Endothelial cell of umbilical vein (primary cell): ENCODE data around the gene CEP19. TPM values are rescaled to one million over a fixed set of nuclear protein-coding genes. Genes with fewer than 3 reads are reported as not detected.

Experiments
- BruUV-seq: library from RNA; stranded (reverse); fragments of 400-500 nt; replicated peaks from 2 replicates; lab custom pipeline; 2021; lab: Mats Ljungman, UMichigan
- CTCF ChIA-PET: fragments of 300-600, 350-600 bp; sonication (Branson Sonifier 250); formaldehyde crosslinking; loops from one replicate; lab custom pipeline; 2021; ENCODE audit warnings: antibody characterized with exemption, inconsistent platforms; lab: Charles Lee
- POLR2A ChIA-PET: fragments of 300-600, 350-600 bp; sonication (Branson Sonifier 250); formaldehyde crosslinking; loops from one replicate; lab custom pipeline; 2021; ENCODE audit warnings: antibody characterized with exemption, inconsistent platforms; lab: Charles Lee
- DNase-seq: peaks from one replicate; pipeline ENCODE4 v3.0.0-alpha.2; 2011; ENCODE audit warnings: low read depth, low spot score
- FAIRE-seq: peaks from 2 replicates; lab custom pipeline; 2011; peaks lifted over from hg19 to GRCh38; lab: Jason Lieb, UNC
- H2AFZ ChIP-seq: 2 replicates; pipeline ENCODE4 v1.6.0; 2012; ENCODE audit warnings: low read depth, low read length, control low read depth, inconsistent platforms
- H3K27ac ChIP-seq: 2 replicates; pipeline ENCODE4 v1.5.1; 2011; ENCODE audit warnings: low read depth, mild to moderate bottlenecking, control low read depth, low read length, moderate library complexity; ENCODE audit not compliant: insufficient read depth
- H3K27me3 ChIP-seq, 2 experiments: 2 replicates each; pipeline versions ENCODE4 v1.6.0 to v1.6.1; 2011; ENCODE audit warnings: low read length in 2 of 2, mixed read lengths in 1 of 2; ENCODE audit not compliant: control insufficient read depth in 2 of 2, insufficient read depth in 2 of 2
- H3K36me3 ChIP-seq, 2 experiments: 2 replicates in 1 of 2; 3 replicates in 1 of 2; pipeline ENCODE4 v1.5.1; 2011; ENCODE audit warnings: low read length in 2 of 2, mild to moderate bottlenecking in 1 of 2, moderate library complexity in 1 of 2; ENCODE audit not compliant: control insufficient read depth in 2 of 2, insufficient read depth in 2 of 2; ENCODE audit errors: extremely low read depth in 1 of 2
- H3K4me1 ChIP-seq: 3 replicates; pipeline ENCODE4 v1.5.1; 2011; ENCODE audit warnings: mild to moderate bottlenecking, low read length; ENCODE audit not compliant: control insufficient read depth, insufficient read depth; ENCODE audit errors: extremely low read depth
- H3K4me2 ChIP-seq: 2 replicates; pipeline ENCODE4 v1.6.1; 2011; ENCODE audit warnings: low read length, control low read depth, mixed read lengths; ENCODE audit not compliant: insufficient read depth
- H3K4me3 ChIP-seq, 3 experiments: fragments of 200-600 bp in 1 of 3; sonication (generic), shearing (Covaris generic) in 1 of 3; replicated peaks in 1 of 3; 2 replicates each; pipeline ENCODE4 v1.5.1; 2011 to 2016; ENCODE audit warnings: control low read depth in 3 of 3, low read length in 3 of 3, mild to moderate bottlenecking in 2 of 3, inconsistent platforms in 1 of 3, low read depth in 1 of 3, moderate library complexity in 1 of 3; ENCODE audit not compliant: insufficient read depth in 1 of 3
- H3K79me2 ChIP-seq: 2 replicates; pipeline ENCODE4 v1.6.0; 2012; ENCODE audit warnings: low read length, inconsistent platforms; ENCODE audit not compliant: control insufficient read depth, insufficient read depth
- H3K9ac ChIP-seq: replicated peaks from 2 replicates; pipeline ENCODE3; 2011; ENCODE audit warnings: low read length, control low read depth; ENCODE audit not compliant: insufficient read depth; ENCODE audit errors: extremely low read depth
- H3K9me1 ChIP-seq: replicated peaks from 3 replicates; pipeline ENCODE4 v1.6.0; 2011; ENCODE audit warnings: mild to moderate bottlenecking, low read length; ENCODE audit not compliant: control insufficient read depth, insufficient read depth; ENCODE audit errors: extremely low read depth
- H3K9me3 ChIP-seq: replicated peaks from 2 replicates; pipeline ENCODE4 v1.5.1; 2012; ENCODE audit warnings: low read length, inconsistent platforms; ENCODE audit not compliant: control insufficient read depth, insufficient read depth
- H4K20me1 ChIP-seq: replicated peaks from 2 replicates; pipeline ENCODE3; 2011; ENCODE audit warnings: mild to moderate bottlenecking, low read length; ENCODE audit not compliant: control insufficient read depth, insufficient read depth; ENCODE audit errors: extremely low read depth
- CTCF ChIP-seq, 2 donors: IDR thresholded peaks; 1 replicate in 1 of 2; 2 replicates in 1 of 2; pipeline ENCODE4 v1.5.1; 2011; ENCODE audit warnings: low read length in 2 of 2, mild to moderate bottlenecking in 2 of 2, moderate library complexity in 2 of 2, control low read depth in 1 of 2, inconsistent platforms in 1 of 2, low read depth in 1 of 2; ENCODE audit not compliant: insufficient read depth in 1 of 2; ENCODE audit errors: extremely low read depth in 1 of 2
- EZH2 ChIP-seq: IDR thresholded peaks from 2 replicates; pipeline ENCODE4 v1.6.1; 2012; ENCODE audit warnings: borderline replicate concordance, low read depth, mild to moderate bottlenecking, moderate library complexity, low read length, inconsistent platforms; ENCODE audit not compliant: severe bottlenecking
- FOS ChIP-seq: IDR thresholded peaks from 2 replicates; pipeline ENCODE4 v1.6.1; 2011; ENCODE audit warnings: mild to moderate bottlenecking, low read length, moderate library complexity, borderline replicate concordance; ENCODE audit not compliant: insufficient read depth
- GATA2 ChIP-seq: IDR thresholded peaks from 2 replicates; pipeline ENCODE4 v1.7.0; 2011; ENCODE audit warnings: low read depth, mild to moderate bottlenecking, moderate library complexity, mixed read lengths, low read length; ENCODE audit not compliant: insufficient read length, insufficient read depth
- JUN ChIP-seq: IDR thresholded peaks from 2 replicates; pipeline ENCODE4 v1.6.1; 2011; ENCODE audit warnings: borderline replicate concordance, low read depth; ENCODE audit not compliant: insufficient read length, insufficient read depth
- MAX ChIP-seq: IDR thresholded peaks from 2 replicates; pipeline ENCODE4 v1.6.1; 2011; ENCODE audit not compliant: insufficient read depth, insufficient read length
- MYC ChIP-seq: IDR thresholded peaks from one replicate; pipeline ENCODE4 v1.6.1; 2011; ENCODE audit warnings: mild to moderate bottlenecking, low read depth, low read length
- POLR2A ChIP-seq: IDR thresholded peaks from 2 replicates; pipeline ENCODE4 v1.6.1; 2012; ENCODE audit warnings: low read depth, mild to moderate bottlenecking, control low read depth, low read length
- POLR2AphosphoS5 ChIP-seq: IDR thresholded peaks from 2 replicates; pipeline ENCODE4 v1.6.1; 2012; ENCODE audit warnings: low read depth, mild to moderate bottlenecking, control low read depth, low read length, moderate library complexity; ENCODE audit not compliant: insufficient read depth
- dilution Hi-C: fragments of 300-500 bp; cut with MboI; formaldehyde crosslinking; loops from one replicate; pipeline ENCODE4 v1.15.0; 2019; ENCODE audit warnings: low sequenced_read_pairs; ENCODE audit not compliant: extremely low pct_ligation_motif_present
- intact Hi-C: fragments of 100-400 bp; cut with micrococcal nuclease; formaldehyde crosslinking; loops from one replicate; pipeline ENCODE4 v1.10.0; 2022
- polyA plus RNA-seq, 4 experiments: library from polyadenylated mRNA; depleted of rRNA in 3 of 4; stranded (reverse) in 3 of 4; unstranded in 1 of 4; fragments of >200 nt; gene quantifications; 2 replicates each; pipeline versions ENCODE4 v1.2.1 to v1.2.3, GENCODE V29; 2011 to 2012; ENCODE audit warnings: missing spikeins in 1 of 4
- total RNA-seq: library from RNA; stranded (reverse); gene quantifications from 2 replicates; pipeline ENCODE4 v1.2.3, GENCODE V29; 2021

CEP19 gene
- total and polyA plus RNA-seq, 2 donors (not counting 3 experiments of a cell fraction or from before 2014, with no cell fraction given) = 0.87 to 1.6 TPM

- no peak for TF ChIP-seq CTCF (IDR thresholded peaks at IDR 0.05; ENCODE audit: extremely low read depth in 1 of 2, insufficient read depth in 1 of 2, low read depth in 1 of 2, low read length in 2 of 2)
- intact Hi-C loops = no loop called here
- Histone ChIP-seq H3K27me3 (peaks cover 0 to 2% of the 10 kb centered on the region in 2 experiments), H3K9me3 (no peaks in the 10 kb centered on the region), H3K36me3 (no peaks in the 10 kb centered on the region), H3K4me3 (no peak overlapping the region), H2AFZ (no peak overlapping the region), H4K20me1 (no peaks in the 10 kb centered on the region), H3K4me1 (no peaks in the 10 kb centered on the region), H3K9ac (no peak overlapping the region), H3K27ac (no peak overlapping the region), H3K79me2 (no peaks in the 10 kb centered on the region), H3K4me2 (no peak overlapping the region), H3K9me1 (no peaks in the 10 kb centered on the region)
- peak; percentile 67 for FAIRE-seq
- ChIA-PET CTCF (interaction anchor here (0.6 to 11.4 kb wide), 12 partner anchors 10 to 171 kb away, joined by 3 to 334 read pairs (median 5); no protein-coding TSS in a partner anchor), POLR2A (no interaction called here)
- dilution Hi-C loops = no loop called here
- no TSS peak for BruUV-seq
- DNase-seq = no peak
These were observed 17.8 kb downstream of the CEP19 start for GRCh38 chr3:196694202-196694638.

GRCh38 chr3:196691386-196691785, 20.7 kb downstream of the CEP19 start:
- DNase-seq (no peak), FAIRE-seq (no peak)
- H3K9me1 ChIP-seq = no peaks in the 10 kb centered on the region
- no peak overlapping the region for H2AFZ ChIP-seq
- peaks cover 7% of the 10 kb centered on the region for H3K4me1 ChIP-seq
- intact Hi-C loops = no loop called here
- dilution Hi-C loops = no loop called here
- no peak for TF ChIP-seq EZH2
- no peak for TF ChIP-seq CTCF (IDR thresholded peaks at IDR 0.05; ENCODE audit: extremely low read depth in 1 of 2, insufficient read depth in 1 of 2, low read depth in 1 of 2, low read length in 2 of 2)
- TF ChIP-seq JUN = no peak
- no peak for TF ChIP-seq GATA2
- TF ChIP-seq POLR2AphosphoS5 = no peak
- no peak for TF ChIP-seq POLR2A
- TF ChIP-seq MAX = no peak
- TF ChIP-seq MYC = no peak
- no peak for TF ChIP-seq FOS
- H3K9me3 ChIP-seq = no peaks in the 10 kb centered on the region
- no peak overlapping the region for H3K4me3 ChIP-seq
- H3K36me3 ChIP-seq = no peaks in the 10 kb centered on the region
- no peak overlapping the region for H3K9ac ChIP-seq
- H4K20me1 ChIP-seq = no peaks in the 10 kb centered on the region
- no peak overlapping the region for H3K27ac ChIP-seq
- H3K4me2 ChIP-seq = no peak overlapping the region
- BruUV-seq = no TSS peak
- no peaks in the 10 kb centered on the region for H3K79me2 ChIP-seq
- ChIA-PET CTCF (interaction anchor here (1.0 to 11.4 kb wide), 4 partner anchors 34 to 163 kb away, joined by 3 to 334 read pairs (median 4); no protein-coding TSS in a partner anchor), POLR2A (no interaction called here)
- peaks cover 0 to 2% of the 10 kb centered on the region in 2 experiments for H3K27me3 ChIP-seq
